HG02938 (cell line): Measurements from ENCODE around the gene FANCD2.
"Not testable (repeated sequence)": the region's sequence is repeated elsewhere in the genome, so short reads cannot be mapped to it uniquely, and the experiment has no call there.

Experiments
- ATAC-seq: cut with Tn5 transposase; IDR thresholded peaks from one replicate; pipeline ENCODE4 v1.9.1; 2021; ENCODE audit warnings: mild to moderate bottlenecking, moderate library complexity; ENCODE audit not compliant: unreplicated experiment

The FANCD2 gene

DNA sequence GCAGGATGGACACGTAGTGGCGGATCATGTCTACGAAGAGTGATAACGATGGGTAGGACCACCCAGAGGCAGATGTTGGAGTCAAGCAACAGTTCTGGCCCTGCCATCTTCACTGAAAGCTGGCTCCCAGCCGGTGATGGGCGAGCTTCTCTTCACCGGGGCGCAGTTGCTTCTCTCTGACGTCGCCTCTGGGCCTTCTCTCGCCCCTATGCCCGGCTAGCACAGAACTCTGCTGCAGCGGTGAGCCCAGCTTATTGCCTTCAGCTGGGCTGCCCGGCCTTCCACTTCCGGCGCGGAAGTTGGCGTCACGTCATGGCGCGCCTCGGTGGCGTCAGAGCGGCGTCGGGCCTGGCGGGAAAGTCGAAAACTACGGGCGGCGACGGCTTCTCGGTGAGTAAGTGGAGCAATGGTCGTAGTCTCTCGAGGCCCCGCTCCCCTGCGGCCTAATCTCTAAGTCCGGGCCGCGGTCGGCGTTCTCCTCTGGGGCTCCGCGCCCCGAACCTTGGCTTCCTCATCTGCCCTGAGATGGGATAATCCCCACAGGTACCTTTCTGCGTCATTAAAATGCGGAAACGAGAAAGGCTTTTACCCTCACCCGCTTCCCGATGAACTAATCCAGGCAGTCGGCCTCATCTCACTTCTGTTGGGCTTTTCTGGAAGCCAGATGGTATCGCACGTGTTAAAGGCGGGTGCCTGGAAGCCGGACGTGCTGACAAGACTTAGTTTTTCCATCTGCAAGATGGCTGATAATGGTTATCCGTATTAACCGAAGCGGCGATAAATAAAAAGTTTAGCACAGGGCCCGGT lies at the start of gene FANCD2:
FANCD2 (plus strand) TSS at position 354 of the 807 bp plus-strand sequence. CDS start 2,221 bp downstream, outside the sequence.
- peak; percentile 85 for ATAC-seq

DNA sequence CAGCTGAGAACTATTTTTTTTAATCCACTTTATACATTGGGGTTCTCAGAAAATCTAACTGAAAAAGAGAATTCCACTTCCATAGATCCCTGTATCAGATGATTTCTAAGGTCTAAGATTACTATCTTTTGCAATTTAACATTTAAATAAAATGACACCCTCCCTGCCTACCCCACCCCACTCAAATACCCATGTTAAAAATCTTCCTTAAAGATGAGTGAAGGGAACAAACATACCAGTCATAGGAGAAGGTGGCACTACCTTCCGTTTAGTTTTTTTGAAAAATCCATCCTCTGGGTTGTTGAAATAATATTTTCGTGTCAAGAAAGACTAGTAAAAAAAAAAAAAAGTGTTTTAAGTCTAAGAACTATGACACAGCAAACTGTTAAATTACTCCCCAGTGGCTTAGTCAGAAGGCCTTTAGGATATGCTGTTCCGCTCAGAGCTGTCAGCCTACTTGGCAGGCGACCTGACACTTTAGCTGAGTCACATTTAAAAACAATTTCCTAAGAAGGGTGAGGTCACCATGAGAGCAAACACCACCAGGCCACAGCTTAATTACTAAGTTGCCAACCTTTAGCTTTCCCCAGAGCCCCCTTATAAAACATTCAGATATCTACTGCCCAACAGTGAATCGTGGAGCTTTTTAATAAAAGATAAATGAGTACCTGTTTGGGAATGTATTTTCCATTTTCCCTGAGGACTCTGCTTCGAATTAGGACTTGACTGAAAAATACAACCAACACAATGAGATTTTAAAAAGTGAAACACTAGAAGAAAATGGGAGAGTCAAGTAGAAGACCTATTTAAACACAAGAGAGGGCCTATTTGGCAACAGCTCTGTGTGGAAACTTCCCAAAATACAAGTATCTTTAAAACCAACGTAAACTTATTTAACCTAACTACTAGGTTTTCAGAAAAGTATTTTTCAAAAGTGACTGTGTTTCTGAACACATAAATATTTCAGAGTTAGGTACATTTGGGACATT lies 49.2 kb upstream of the FANCD2 start:
- no peak for ATAC-seq

DNA sequence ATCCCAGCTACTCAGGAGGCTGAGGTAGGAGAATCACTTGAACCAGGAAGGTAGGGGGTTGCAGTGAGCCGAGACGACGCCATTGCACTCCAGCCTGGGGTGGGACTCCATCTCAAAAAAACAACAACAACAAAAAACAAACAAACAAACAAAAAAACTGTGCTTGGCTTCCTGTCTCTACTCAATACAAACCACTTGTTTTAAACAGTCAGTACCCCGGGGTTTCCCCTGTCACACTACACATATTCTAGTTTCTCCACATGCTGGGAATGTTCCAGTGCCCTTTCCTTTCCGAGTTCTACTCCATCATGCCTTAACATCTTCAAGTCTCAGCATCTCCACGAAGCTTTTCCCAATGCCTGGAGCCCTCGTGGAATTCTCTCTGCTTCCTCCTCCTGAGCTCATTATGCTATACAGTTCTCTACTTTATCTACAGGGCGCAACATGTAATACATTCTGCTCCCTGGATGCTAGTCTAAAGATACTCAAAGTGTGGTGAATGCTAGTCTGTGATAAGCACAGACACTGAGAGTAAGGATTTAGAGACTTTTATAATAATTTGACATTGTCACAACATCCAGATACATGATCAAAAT lies 47.4 kb upstream of the FANCD2 start:
- ATAC-seq: no peak

DNA sequence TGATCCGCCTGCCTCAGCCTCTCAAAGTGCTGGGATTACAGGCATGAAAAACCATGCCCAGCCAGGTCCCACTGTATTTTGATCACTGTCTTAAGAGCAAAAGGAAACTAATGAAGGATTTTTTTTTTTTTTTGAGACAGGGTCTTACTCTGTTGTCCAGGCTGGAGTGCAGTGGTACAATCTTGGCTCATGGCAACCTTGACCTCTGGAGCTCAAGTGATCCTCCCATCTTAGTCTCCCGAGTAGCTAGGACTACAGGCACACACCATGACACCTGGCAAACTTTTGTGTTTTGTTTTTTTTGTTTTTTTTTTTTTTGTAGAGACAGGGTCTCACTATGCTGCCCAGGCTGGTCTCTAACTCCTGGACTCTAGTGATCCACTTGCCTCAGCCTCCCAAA lies 46.0 kb upstream of the FANCD2 start:
- ATAC-seq: no peak

DNA sequence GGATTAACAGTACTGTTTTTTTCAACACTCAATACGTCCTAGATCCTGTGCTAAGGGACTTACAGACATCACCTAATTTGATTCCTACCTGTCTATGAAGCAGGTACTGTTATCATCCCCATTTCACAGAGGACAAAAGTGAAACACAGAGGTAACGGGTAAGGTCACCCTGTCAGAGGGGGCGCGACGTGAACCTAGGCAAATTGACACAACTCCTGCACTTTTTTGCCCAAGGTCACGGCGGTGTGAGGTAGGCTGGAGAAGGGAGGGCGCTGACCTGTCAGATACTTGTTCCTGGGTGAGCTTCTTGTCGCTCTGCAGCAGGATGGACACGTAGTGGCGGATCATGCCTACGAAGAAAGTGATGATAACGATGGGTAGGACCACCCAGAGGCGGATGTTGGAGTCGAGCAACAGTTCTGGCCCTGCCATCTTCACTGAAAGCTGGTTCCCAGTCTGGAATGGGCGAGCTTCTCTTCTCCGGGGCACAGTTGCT lies 40.0 kb upstream of the FANCD2 start:
- ATAC-seq: peak; percentile 34

GRCh38 chr3:9994086-9994844 lies 32.0 kb upstream of the FANCD2 start:
- no peak for ATAC-seq

- no peak for ATAC-seq
Measured at GRCh38 chr3:10000686-10001085, 25.6 kb upstream of the FANCD2 start.

DNA sequence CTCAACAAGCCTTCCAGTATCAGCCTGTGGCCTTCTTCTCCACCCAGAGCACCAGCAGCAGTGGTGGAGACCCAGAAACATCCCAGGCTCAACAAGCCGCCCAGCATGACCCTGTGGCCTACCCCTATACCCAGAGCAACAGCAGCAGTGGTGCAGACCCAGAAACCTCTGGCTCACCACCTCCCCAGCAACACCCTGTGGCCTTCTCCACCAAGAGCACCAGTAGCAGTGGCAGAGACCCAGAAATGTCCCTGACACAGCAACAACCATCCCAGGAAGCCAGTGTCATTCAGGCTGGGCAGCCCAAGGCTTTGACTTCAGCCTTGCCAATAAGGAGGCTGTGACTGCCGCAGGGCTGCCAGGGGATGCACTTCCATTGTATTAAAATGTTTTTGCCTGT lies 23.3 kb upstream of the FANCD2 start:
- no peak for ATAC-seq

GRCh38 chr3:10004506-10004905 lies 21.7 kb upstream of the FANCD2 start:
- no peak for ATAC-seq

DNA sequence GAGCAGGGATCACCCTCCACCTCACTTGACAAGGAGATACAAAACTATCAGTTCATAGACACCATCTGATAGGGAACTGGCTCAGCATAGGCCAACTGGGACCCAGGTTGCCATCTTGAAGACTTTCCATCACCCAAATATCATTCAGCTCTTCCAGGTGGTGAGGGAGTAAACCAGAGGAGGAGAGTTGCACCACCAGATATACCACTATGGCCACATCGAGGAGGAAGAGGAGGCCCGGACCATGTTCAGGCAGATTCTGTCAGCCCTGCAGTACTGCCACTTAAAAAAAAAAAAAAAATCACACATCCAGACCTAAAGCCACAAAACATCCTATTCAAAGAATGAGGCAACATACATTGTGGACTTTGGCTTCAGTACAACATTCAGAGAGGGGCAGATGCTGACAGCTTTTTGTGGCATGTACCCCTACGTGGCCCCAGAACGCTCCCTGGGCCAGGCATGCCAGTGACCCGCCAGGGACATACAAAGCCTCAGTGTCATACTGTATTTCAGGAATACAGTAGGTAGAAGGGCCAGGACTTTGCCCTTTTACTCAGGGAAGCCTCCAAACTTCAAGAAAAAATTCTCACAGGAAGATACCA lies 21.2 kb upstream of the FANCD2 start:
- ATAC-seq: no peak

GRCh38 chr3:10006048-10006761 lies 20.0 kb upstream of the FANCD2 start:
- no peak for ATAC-seq

DNA sequence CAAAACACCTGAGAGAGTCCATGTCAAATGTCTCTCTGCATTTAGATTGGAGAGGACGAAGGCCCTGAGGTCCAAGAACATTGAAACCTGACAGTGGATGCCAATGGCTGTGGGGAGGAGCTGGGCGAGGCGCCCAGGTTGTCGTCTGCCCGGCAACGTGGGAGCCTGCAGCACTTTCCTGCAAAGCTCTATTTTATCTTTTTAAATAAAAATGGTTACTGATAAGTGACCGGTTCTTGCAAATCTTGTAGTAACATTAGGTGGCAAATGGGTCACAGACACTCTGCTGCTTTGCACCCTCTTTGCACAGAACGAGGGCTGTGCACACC lies 19.5 kb upstream of the FANCD2 start:
- no peak for ATAC-seq

- no peak for ATAC-seq
Measured at GRCh38 chr3:10007126-10007782, 19.0 kb upstream of the FANCD2 start.

DNA sequence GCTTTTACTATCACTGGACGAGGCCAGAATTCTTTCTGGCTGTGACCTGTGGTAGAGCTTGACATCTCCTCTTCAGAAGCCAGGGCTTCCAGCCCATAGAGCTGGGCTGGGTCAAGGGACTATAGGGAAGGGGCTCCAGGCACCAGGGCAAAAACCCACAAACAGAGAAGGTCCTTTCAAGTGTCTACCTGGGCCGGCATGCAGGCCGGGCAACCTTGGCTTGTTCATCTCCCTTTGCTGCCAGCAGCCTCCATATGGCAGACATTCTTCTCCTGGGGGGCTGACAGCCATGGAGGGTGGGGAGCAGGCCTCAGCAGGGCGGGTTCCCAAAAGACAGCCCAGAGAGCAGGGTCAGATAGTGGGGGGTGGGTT lies 18.0 kb upstream of the FANCD2 start:
- not testable (repeated sequence) for ATAC-seq

- ATAC-seq: peak; percentile 57
Measured at GRCh38 chr3:10008588-10009344, 17.5 kb upstream of the FANCD2 start.

GRCh38 chr3:10010421-10010877 lies 15.8 kb upstream of the FANCD2 start:
- ATAC-seq: no peak

DNA sequence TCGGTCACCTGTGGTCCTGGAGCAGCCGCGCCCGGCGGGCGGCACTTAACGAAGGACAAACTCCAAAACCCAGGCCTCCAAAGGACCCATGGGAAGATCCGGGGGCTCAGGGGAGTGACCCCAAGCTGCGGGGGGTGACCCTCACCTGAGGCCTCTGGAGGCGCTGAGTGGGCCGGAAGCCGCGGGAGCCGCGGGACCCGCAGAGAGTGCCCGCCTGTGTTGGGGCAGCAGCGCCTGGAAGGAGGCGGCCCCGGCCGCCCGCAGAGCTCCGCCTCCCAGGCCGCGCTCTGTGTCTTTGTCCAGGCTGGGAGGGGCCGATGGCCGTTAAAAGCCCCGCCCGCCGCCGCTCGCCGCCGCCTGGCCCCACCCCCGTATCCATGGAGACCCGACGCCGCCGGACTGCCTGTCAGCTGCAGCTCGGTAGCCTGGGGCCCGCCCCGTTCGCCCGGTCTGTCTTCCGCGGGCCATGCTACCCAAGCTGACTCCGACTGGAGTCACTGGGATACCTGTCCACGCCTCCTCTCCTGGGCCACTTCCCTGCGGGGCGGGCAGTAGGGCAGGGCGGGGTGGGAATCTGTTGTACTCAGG lies 15.3 kb upstream of the FANCD2 start:
- ATAC-seq: peak; percentile 82

DNA sequence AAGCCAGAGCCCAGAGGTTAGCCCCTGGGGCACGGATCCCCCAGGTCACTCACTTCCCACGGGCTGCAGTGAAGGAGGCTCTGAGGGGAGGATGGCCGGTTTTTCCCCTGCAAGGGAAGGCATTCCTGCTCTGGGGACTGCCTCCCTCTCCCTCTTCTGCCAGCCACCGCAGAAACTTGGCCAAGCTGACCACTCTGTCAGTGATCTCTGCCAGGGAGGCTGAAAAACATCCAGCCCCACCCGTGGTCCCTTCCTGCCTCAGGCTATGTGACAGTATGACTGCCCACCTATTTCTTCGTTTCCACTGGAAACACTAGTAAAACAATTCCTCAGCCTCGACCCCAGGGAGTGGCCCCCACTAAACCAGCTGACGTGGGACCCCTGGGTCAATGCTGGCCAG lies 14.6 kb upstream of the FANCD2 start:
- ATAC-seq: no peak
